GM12801 (cell line): Measurements from ENCODE around the gene ZNF385A.

Source experiments
- CTCF ChIP-seq: IDR thresholded peaks from one replicate; pipeline ENCODE4 v1.5.1; 2011; ENCODE audit warnings: control low read depth; ENCODE audit not compliant: insufficient read length; ENCODE audit errors: extremely low read depth

ZNF385A gene

GRCh38 chr12:54413284-54414190, 29.0 kb upstream of the ZNF385A start:
- no peak for TF ChIP-seq CTCF

- TF ChIP-seq CTCF = no peak
Measured at GRCh38 chr12:54412786-54413185, 28.3 kb upstream of the ZNF385A start.

- TF ChIP-seq CTCF = no peak
Measured at GRCh38 chr12:54412348-54412747, 27.8 kb upstream of the ZNF385A start.

- no peak for TF ChIP-seq CTCF
Measured at GRCh38 chr12:54411391-54412241, 27.1 kb upstream of the ZNF385A start.

- TF ChIP-seq CTCF = no peak
Measured at GRCh38 chr12:54409267-54409666, 24.7 kb upstream of the ZNF385A start.

- TF ChIP-seq CTCF = no peak
Measured at GRCh38 chr12:54407183-54407905, 22.8 kb upstream of the ZNF385A start.

- TF ChIP-seq CTCF = no peak
Measured at GRCh38 chr12:54405573-54405972, 21.0 kb upstream of the ZNF385A start.
